ENCODE data around the gene ROS1. TPM values are rescaled to one million over a fixed set of nuclear protein-coding genes. Genes with fewer than 3 reads are reported as not detected.

ROS1 gene
- total RNA-seq, 1 experiment from 2014 or later = not detected

DNA sequence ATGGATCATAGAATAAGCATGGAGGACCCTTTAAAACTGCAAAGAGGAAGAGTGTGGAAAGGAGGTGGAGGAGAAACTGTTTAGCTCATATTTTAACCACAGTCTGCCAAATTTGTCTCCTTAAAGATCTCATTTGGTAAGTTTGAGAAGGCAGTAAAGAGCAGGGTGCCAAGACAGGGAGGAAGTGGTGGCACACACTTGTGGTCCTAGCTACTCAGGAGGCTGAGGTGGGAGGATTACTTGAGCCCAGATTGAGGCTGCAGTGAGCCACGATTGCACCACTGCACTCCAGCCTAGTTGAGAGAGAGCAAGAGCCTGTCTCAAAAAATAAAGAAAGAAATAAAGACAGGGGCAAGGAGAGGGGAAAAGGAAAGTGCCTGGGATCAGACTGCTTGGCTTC lies 39.9 kb upstream of the ROS1 start:
- Histone ChIP-seq H3K4me1 (ENCODE audit: insufficient read depth, low read length) (no peaks in the 10 kb centered on the region), H3K18ac (ENCODE audit: insufficient read length, low read depth, low read length) (no peak overlapping the region), H3K9ac (ENCODE audit: extremely low read depth, insufficient read length, low read length) (no peak overlapping the region), H3K27me3 (ENCODE audit: insufficient read depth, low read length) (no peaks in the 10 kb centered on the region), H3T11ph (ENCODE audit: low read length) (no peak overlapping the region), H3K23me2 (ENCODE audit: insufficient read length, low read depth, low read length, poor library complexity, severe bottlenecking) (no peaks in the 10 kb centered on the region), H3K4me2 (ENCODE audit: insufficient read depth, insufficient read length, low read length) (no peak overlapping the region), H3K23ac (ENCODE audit: insufficient read length, low read depth, low read length) (no peak overlapping the region), H2AK5ac (ENCODE audit: insufficient read length, low read length) (no peak overlapping the region), H3K9me3 (ENCODE audit: control insufficient read depth, low read depth, low read length) (no peaks in the 10 kb centered on the region), H2BK12ac (ENCODE audit: insufficient read length, low read depth, low read length) (no peak overlapping the region), H2AFZ (ENCODE audit: low read length) (no peak overlapping the region), H4K20me1 (ENCODE audit: control insufficient read depth, insufficient read depth, insufficient read length) (no peaks in the 10 kb centered on the region), H2BK15ac (ENCODE audit: low read depth, low read length) (no peak overlapping the region), H3K79me1 (ENCODE audit: insufficient read depth, low read depth, low read length, poor library complexity, severe bottlenecking) (no peaks in the 10 kb centered on the region), H3K79me2 (ENCODE audit: insufficient read depth, low read length) (no peaks in the 10 kb centered on the region), H3K14ac (ENCODE audit: insufficient read depth, low read length) (no peak overlapping the region), H4K8ac (replicated peaks; ENCODE audit: insufficient read length, low read depth, low read length) (no peak overlapping the region), H3K56ac (ENCODE audit: insufficient read length, low read depth, low read length) (no peak overlapping the region), H3K4ac (ENCODE audit: low read depth, low read length) (no peak overlapping the region), H3K27ac (ENCODE audit: insufficient read length, low read depth, low read length) (no peak overlapping the region), H2BK20ac (ENCODE audit: low read depth, low read length, poor library complexity, severe bottlenecking) (no peak overlapping the region), H4K5ac (ENCODE audit: insufficient read length, low read depth, low read length) (no peak overlapping the region), H2BK120ac (ENCODE audit: low read depth, low read length, poor library complexity, severe bottlenecking) (no peak overlapping the region), H2BK5ac (ENCODE audit: insufficient read length, low read length) (no peak overlapping the region), H4K91ac (ENCODE audit: insufficient read length, low read depth, low read length) (no peak overlapping the region)
- Mint-ChIP-seq H3K27me3 (ENCODE audit: low read depth) (no peaks in the 10 kb centered on the region; the same call in 1 of the 2 replicates), H3K27ac (no peak overlapping the region), H3K9me3 (no peaks in the 10 kb centered on the region), H3K36me3 (ENCODE audit: insufficient read depth in 1 of 3, low read depth in 3 of 3) (no peaks in the 10 kb centered on the region), H3K4me1 (no peaks in the 10 kb centered on the region), H3K4me3 (no peak overlapping the region)
- no peak for DNase-seq
- TF ChIP-seq, protein P1, sequence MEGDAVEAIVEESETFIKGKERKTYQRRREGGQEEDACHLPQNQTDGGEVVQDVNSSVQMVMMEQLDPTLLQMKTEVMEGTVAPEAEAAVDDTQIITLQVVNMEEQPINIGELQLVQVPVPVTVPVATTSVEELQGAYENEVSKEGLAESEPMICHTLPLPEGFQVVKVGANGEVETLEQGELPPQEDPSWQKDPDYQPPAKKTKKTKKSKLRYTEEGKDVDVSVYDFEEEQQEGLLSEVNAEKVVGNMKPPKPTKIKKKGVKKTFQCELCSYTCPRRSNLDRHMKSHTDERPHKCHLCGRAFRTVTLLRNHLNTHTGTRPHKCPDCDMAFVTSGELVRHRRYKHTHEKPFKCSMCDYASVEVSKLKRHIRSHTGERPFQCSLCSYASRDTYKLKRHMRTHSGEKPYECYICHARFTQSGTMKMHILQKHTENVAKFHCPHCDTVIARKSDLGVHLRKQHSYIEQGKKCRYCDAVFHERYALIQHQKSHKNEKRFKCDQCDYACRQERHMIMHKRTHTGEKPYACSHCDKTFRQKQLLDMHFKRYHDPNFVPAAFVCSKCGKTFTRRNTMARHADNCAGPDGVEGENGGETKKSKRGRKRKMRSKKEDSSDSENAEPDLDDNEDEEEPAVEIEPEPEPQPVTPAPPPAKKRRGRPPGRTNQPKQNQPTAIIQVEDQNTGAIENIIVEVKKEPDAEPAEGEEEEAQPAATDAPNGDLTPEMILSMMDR (conservative IDR thresholded peaks at IDR 0.05) = no peak
- WGBS (ENCODE audit: extremely low coverage, insufficient read length, low lambda C conversion rate) = no CpG with 5 or more reads among the region's 1 CpG
